DLD1 (cell line): ENCODE results near the gene TMEM114.

Experiments
- in situ Hi-C: cut with HindIII; loops from 2 replicates; pipeline ENCODE4 v1.10.0; 2017; ENCODE audit warnings: low sequenced_read_pairs

Gene TMEM114

GRCh38 chr16:8589900-8590688 is at the start of gene TMEM114:
TSS of gene TMEM114 (minus strand) at chr16:8590511. CDS start at chr16:8589838, 673 bp downstream.
- in situ Hi-C loops = no loop called here

- in situ Hi-C loops = loop anchor here (25.0 kb wide), 1 partner anchor 173 kb away; no protein-coding TSS in a partner anchor
These were observed 49.4 kb upstream of the TMEM114 start for GRCh38 chr16:8639694-8640093.

- in situ Hi-C loops = loop anchor here (25.0 kb wide), 1 partner anchor 177 kb away; no protein-coding TSS in a partner anchor
These were observed 44.9 kb upstream of the TMEM114 start for GRCh38 chr16:8634991-8635736.

- in situ Hi-C loops = loop anchor here (25.0 kb wide), 1 partner anchor 180 kb away; no protein-coding TSS in a partner anchor
These were observed 42.4 kb upstream of the TMEM114 start for GRCh38 chr16:8632675-8633182.

- in situ Hi-C loops = loop anchor here (25.0 kb wide), 1 partner anchor 180 kb away; no protein-coding TSS in a partner anchor
These were observed 41.6 kb upstream of the TMEM114 start for GRCh38 chr16:8631818-8632465.

- in situ Hi-C loops = loop anchor here (25.0 kb wide), 1 partner anchor 181 kb away; no protein-coding TSS in a partner anchor
These were observed 41.1 kb upstream of the TMEM114 start for GRCh38 chr16:8631373-8631772.

GRCh38 chr16:8630255-8630953 is 40.1 kb upstream of the TMEM114 start:
- in situ Hi-C loops = loop anchor here (25.0 kb wide), 1 partner anchor 182 kb away; no protein-coding TSS in a partner anchor

- in situ Hi-C loops = loop anchor here (25.0 kb wide), 1 partner anchor 183 kb away; no protein-coding TSS in a partner anchor
These were observed 38.8 kb upstream of the TMEM114 start for GRCh38 chr16:8628981-8629725.

GRCh38 chr16:8627456-8627855 is 37.1 kb upstream of the TMEM114 start:
- in situ Hi-C loops = loop anchor here (25.0 kb wide), 1 partner anchor 185 kb away; no protein-coding TSS in a partner anchor

- in situ Hi-C loops = loop anchor here (25.0 kb wide), 1 partner anchor 185 kb away; no protein-coding TSS in a partner anchor
These were observed 36.6 kb upstream of the TMEM114 start for GRCh38 chr16:8626946-8627345.

GRCh38 chr16:8625491-8626087 is 35.3 kb upstream of the TMEM114 start:
- in situ Hi-C loops = loop anchor here (25.0 kb wide), 1 partner anchor 187 kb away; no protein-coding TSS in a partner anchor

GRCh38 chr16:8623634-8624033 is 33.3 kb upstream of the TMEM114 start:
- in situ Hi-C loops = no loop called here

- in situ Hi-C loops = no loop called here
These were observed 32.0 kb upstream of the TMEM114 start for GRCh38 chr16:8622315-8622656.

- in situ Hi-C loops = no loop called here
These were observed 31.4 kb upstream of the TMEM114 start, which contains the start of gene METTL22 for GRCh38 chr16:8621572-8622314. TSS of gene METTL22 (plus strand) at chr16:8621698. CDS start at chr16:8625666, 3,968 bp downstream.

- in situ Hi-C loops = no loop called here
These were observed 30.9 kb upstream of the TMEM114 start for GRCh38 chr16:8621222-8621571.

GRCh38 chr16:8620535-8620934 is 30.2 kb upstream of the TMEM114 start:
- in situ Hi-C loops = no loop called here

GRCh38 chr16:8619671-8620370 is 29.5 kb upstream of the TMEM114 start:
- in situ Hi-C loops = no loop called here
